ENCODE measurements around the gene ADGRB3. TPM values are rescaled to one million over a fixed set of nuclear protein-coding genes. Genes with fewer than 3 reads are reported as not detected.

The ADGRB3 gene
- polyA plus RNA-seq, 1 of the 3 experiments (the other 2 are of a cell fraction) = 0.12 TPM

DNA sequence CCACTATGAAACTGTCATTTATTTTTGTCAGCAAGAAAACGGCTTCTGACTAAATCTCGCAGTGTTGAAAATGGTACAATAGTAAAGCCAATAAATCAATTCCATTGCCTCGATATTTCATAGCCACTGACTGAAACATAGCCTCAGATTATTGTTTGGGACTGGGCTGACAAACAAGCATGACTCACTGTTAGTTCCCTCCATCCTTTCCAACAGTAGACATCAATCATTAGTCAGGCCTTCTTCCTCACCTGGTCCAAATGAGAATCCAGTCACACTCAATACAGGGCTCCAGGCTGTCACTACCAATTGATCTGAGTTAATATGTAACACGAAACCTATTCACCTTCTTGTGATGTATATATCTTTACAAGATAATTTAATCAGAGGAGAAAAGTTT is 66.1 kb downstream of the ADGRB3 start (continued):
- TF ChIP-seq, protein P1, sequence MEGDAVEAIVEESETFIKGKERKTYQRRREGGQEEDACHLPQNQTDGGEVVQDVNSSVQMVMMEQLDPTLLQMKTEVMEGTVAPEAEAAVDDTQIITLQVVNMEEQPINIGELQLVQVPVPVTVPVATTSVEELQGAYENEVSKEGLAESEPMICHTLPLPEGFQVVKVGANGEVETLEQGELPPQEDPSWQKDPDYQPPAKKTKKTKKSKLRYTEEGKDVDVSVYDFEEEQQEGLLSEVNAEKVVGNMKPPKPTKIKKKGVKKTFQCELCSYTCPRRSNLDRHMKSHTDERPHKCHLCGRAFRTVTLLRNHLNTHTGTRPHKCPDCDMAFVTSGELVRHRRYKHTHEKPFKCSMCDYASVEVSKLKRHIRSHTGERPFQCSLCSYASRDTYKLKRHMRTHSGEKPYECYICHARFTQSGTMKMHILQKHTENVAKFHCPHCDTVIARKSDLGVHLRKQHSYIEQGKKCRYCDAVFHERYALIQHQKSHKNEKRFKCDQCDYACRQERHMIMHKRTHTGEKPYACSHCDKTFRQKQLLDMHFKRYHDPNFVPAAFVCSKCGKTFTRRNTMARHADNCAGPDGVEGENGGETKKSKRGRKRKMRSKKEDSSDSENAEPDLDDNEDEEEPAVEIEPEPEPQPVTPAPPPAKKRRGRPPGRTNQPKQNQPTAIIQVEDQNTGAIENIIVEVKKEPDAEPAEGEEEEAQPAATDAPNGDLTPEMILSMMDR (IDR thresholded peaks at IDR 0.05) = no peak
- TF ChIP-seq FOXJ3 (CRISPR knock-in tag; IDR thresholded peaks at IDR 0.05) = no peak
- TF ChIP-seq CHD2 (IDR thresholded peaks at IDR 0.05; ENCODE audit: low read length, partially characterized antibody) = no peak

DNA sequence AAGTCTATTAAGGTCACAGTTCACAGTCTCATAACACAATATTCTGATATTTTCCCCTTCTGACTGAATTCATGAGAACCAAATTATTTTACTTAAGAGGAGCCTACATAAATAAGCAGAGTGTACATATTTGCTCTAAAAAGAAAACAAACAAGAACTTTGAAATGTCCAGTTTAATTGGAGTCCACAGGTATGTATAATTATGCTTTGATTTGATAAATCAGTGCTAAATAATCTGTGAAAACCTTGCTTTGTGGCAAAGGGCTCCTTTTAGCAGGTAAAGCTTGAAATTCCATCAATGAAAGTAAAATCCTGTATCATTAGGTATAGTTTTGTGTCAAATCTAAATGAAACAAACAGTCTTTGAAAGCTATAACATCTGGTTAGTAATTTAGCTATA is 69.4 kb downstream of the ADGRB3 start:
- POLR2A ChIA-PET = no interaction called here
- no peaks in the 10 kb centered on the region for H3K36me3 ChIP-seq (replicated peaks in 1 of 2; ENCODE audit: control insufficient read depth in 1 of 2, insufficient read depth in 2 of 2, low read length in 1 of 2)
- no peaks in the 10 kb centered on the region for H3K9me3 ChIP-seq
- no peaks in the 10 kb centered on the region for H3K9me2 ChIP-seq
- CTCF ChIA-PET = interaction anchor here (1.1 to 1.4 kb wide), 2 partner anchors 66 to 75 kb away, joined by 3 to 4 read pairs; no protein-coding TSS in a partner anchor
- TF ChIP-seq, protein P2, sequence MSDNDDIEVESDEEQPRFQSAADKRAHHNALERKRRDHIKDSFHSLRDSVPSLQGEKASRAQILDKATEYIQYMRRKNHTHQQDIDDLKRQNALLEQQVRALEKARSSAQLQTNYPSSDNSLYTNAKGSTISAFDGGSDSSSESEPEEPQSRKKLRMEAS (IDR thresholded peaks at IDR 0.05; ENCODE audit: low read depth) = no peak
- TF ChIP-seq, protein P3, sequence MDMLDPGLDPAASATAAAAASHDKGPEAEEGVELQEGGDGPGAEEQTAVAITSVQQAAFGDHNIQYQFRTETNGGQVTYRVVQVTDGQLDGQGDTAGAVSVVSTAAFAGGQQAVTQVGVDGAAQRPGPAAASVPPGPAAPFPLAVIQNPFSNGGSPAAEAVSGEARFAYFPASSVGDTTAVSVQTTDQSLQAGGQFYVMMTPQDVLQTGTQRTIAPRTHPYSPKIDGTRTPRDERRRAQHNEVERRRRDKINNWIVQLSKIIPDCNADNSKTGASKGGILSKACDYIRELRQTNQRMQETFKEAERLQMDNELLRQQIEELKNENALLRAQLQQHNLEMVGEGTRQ (IDR thresholded peaks at IDR 0.05; ENCODE audit: borderline replicate concordance, low read depth, low read length) = no peak
- TF ChIP-seq GATA2 (CRISPR knock-in tag; IDR thresholded peaks at IDR 0.05) (no peak), RXRA (IDR thresholded peaks at IDR 0.05; ENCODE audit: borderline replicate concordance, low read depth) (no peak), MXI1 (IDR thresholded peaks at IDR 0.05; ENCODE audit: low read depth, low read length) (no peak), FOXM1 (IDR thresholded peaks at IDR 0.05; ENCODE audit: low read depth) (no peak), YY1 (IDR thresholded peaks at IDR 0.05; ENCODE audit: low read depth) (no peak), RCOR1 (IDR thresholded peaks at IDR 0.05; ENCODE audit: low read length) (no peak), TCF12 (IDR thresholded peaks at IDR 0.05) (no peak), NRF1 (IDR thresholded peaks at IDR 0.05; ENCODE audit: low read depth, low read length) (no peak), FOXJ3 (CRISPR knock-in tag; IDR thresholded peaks at IDR 0.05) (no peak), EP300 (IDR thresholded peaks at IDR 0.05; ENCODE audit: borderline replicate concordance in 1 of 2, low read depth in 1 of 2, low read length in 1 of 2) (no peak), NFIC (IDR thresholded peaks at IDR 0.05; ENCODE audit: borderline replicate concordance) (no peak), TAF1 (IDR thresholded peaks at IDR 0.05; ENCODE audit: borderline replicate concordance, low read depth, low read length) (no peak), MEF2A (IDR thresholded peaks at IDR 0.05; ENCODE audit: borderline replicate concordance, low read depth) (no peak)
- TF ChIP-seq, protein P4, sequence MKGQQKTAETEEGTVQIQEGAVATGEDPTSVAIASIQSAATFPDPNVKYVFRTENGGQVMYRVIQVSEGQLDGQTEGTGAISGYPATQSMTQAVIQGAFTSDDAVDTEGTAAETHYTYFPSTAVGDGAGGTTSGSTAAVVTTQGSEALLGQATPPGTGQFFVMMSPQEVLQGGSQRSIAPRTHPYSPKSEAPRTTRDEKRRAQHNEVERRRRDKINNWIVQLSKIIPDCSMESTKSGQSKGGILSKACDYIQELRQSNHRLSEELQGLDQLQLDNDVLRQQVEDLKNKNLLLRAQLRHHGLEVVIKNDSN (IDR thresholded peaks at IDR 0.05; ENCODE audit: borderline replicate concordance, low read depth) = no peak
- TF ChIP-seq, protein P5, sequence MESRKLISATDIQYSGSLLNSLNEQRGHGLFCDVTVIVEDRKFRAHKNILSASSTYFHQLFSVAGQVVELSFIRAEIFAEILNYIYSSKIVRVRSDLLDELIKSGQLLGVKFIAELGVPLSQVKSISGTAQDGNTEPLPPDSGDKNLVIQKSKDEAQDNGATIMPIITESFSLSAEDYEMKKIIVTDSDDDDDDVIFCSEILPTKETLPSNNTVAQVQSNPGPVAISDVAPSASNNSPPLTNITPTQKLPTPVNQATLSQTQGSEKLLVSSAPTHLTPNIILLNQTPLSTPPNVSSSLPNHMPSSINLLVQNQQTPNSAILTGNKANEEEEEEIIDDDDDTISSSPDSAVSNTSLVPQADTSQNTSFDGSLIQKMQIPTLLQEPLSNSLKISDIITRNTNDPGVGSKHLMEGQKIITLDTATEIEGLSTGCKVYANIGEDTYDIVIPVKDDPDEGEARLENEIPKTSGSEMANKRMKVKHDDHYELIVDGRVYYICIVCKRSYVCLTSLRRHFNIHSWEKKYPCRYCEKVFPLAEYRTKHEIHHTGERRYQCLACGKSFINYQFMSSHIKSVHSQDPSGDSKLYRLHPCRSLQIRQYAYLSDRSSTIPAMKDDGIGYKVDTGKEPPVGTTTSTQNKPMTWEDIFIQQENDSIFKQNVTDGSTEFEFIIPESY (IDR thresholded peaks at IDR 0.05; ENCODE audit: borderline replicate concordance, low read depth) = no peak
- no peak overlapping the region for H2AFZ ChIP-seq (ENCODE audit: low read depth)
- DNase-seq = no peak
- no peak overlapping the region for H3K4me3 ChIP-seq (ENCODE audit: low read depth in 2 of 2, low read length in 1 of 2)
- H3K27ac ChIP-seq (ENCODE audit: low read depth in 2 of 2, low read length in 1 of 2) = no peak overlapping the region
- H4K20me1 ChIP-seq (ENCODE audit: insufficient read depth) = no peaks in the 10 kb centered on the region
- H3K4me1 ChIP-seq (ENCODE audit: control insufficient read depth in 1 of 2, insufficient read depth in 2 of 2, low read depth in 1 of 2, low read length in 1 of 2) = peaks cover 4 to 7% of the 10 kb centered on the region in 2 experiments; a peak in 2 of 4 replicates
- H3F3A ChIP-seq (replicated peaks; ENCODE audit: insufficient read depth) = no peaks in the 10 kb centered on the region
- no peak overlapping the region for H3K4me2 ChIP-seq
- H3K79me2 ChIP-seq (ENCODE audit: insufficient read depth) = no peaks in the 10 kb centered on the region
- H3K9ac ChIP-seq = no peak overlapping the region
- H3K27me3 ChIP-seq (ENCODE audit: insufficient read depth) = no peaks in the 10 kb centered on the region
